Right cardiac atrium (tissue), 5 donors: ENCODE measurements around the gene CBLB. TPM values are rescaled to one million over a fixed set of nuclear protein-coding genes. Genes with fewer than 3 reads are reported as not detected.

Source experiments
- ATAC-seq, 2 donors: fragments of 200-7000 bp; cut with Tn5 transposase; one replicate each; pipeline versions ENCODE4 v1.8.0 to v1.9.1; 2020; ENCODE audit warnings: moderate library complexity in 2 of 2, mild to moderate bottlenecking in 1 of 2
- DNase-seq, 3 donors: peaks; one replicate each; pipeline ENCODE4 v3.0.0-alpha.2; 2020
- H3K27ac ChIP-seq: one replicate; pipeline ENCODE4 v1.5.1; 2013; ENCODE audit warnings: mild to moderate bottlenecking, low read length, control low read depth, moderate library complexity
- H3K27me3 ChIP-seq: one replicate; pipeline ENCODE4 v1.6.1; 2013; ENCODE audit not compliant: control insufficient read depth, insufficient read depth
- H3K4me1 ChIP-seq: one replicate; pipeline ENCODE4 v1.6.1; 2013; ENCODE audit warnings: low read length; ENCODE audit not compliant: control insufficient read depth, insufficient read depth
- H3K4me3 ChIP-seq: one replicate; pipeline ENCODE4 v1.5.1; 2013; ENCODE audit warnings: low read length, control low read depth
- H3K9me3 ChIP-seq: one replicate; pipeline ENCODE4 v1.6.1; 2013; ENCODE audit warnings: low read length; ENCODE audit not compliant: control insufficient read depth
- WGBS: extraction: QIAGEN DNeasy Blood & Tissue Kit; methylation state at CpG from one replicate; pipeline ENCODE4 v1.1.7; 2013; 5-methylcytosine and 5-hydroxymethylcytosine counted together
- intact Hi-C, 4 donors: fragments of 100-400 bp; cut with DNase I; formaldehyde crosslinking; loops; one replicate each; pipeline versions ENCODE4 v1.11.0 to v1.14.0; 2022 to 2023
- polyA plus RNA-seq: library from polyadenylated mRNA; stranded (reverse); fragments of 200-250 nt; gene quantifications from one replicate; pipeline ENCODE4 v1.2.3, GENCODE V29; 2013
- total RNA-seq, 4 donors: library from RNA; stranded (reverse); fragmentation: NEBNext Ultra II Directional; extraction: Animal tissue kit (Norgen Biotek cat#: 25700); gene quantifications; one replicate each; pipeline ENCODE4 v1.2.1, GENCODE V29; 2021
- donor health status: healthy with polysubstance abuse.
- donor health status: DM: no; HTN: yes; CAD: no.
- donor health status: DM: no; HTN: no; CAD: no.
- donor health status: DM: no; HTN: yes; CAD: no; lungs with severe emphysema.
- donor health status: DM: yes; HTN: yes; CAD: no.

The CBLB gene
- total and polyA plus RNA-seq, 5 donors = 18.0 to 45.0 (median 43.0) TPM

GRCh38 chr3:105802118-105802706 is 66.6 kb downstream of the CBLB start:
- Histone ChIP-seq H3K4me3 (no peak overlapping the region), H3K9me3 (no peaks in the 10 kb centered on the region), H3K4me1 (peaks cover 12% of the 10 kb centered on the region), H3K27me3 (no peaks in the 10 kb centered on the region), H3K27ac (no peak overlapping the region)
- intact Hi-C loops = no loop called here
- 79% methylated on average over 5 of the region's 5 CpGs for WGBS
- DNase-seq (no peak), ATAC-seq (peak in 1 of 2 donors; percentile 26)

DNA sequence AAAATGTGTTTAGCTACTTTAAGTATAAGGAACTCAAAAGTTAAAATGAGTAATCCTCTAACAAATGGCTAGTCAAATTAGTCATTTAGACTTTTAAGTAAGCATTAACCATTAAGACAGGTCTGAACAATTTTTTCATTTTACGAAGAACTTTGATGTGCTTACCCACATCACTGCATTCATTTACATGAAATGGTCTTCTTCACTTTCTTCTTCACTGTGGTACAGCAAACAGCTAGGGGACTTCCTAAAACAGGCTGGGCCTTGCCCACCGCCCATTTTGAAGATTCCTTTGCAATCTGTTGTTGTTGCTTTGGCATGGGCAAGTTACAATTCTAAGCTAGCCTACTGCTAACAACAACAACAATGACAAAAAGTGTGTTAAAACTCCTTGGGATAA is 67.4 kb downstream of the CBLB start:
- intact Hi-C loops = no loop called here
- Histone ChIP-seq H3K27ac (peak overlapping the region; percentile 52), H3K4me3 (no peak overlapping the region), H3K27me3 (no peaks in the 10 kb centered on the region), H3K4me1 (peaks cover 11% of the 10 kb centered on the region), H3K9me3 (no peaks in the 10 kb centered on the region)
- 98% methylated on average over 2 of the region's 2 CpGs for WGBS
- no peak for DNase-seq
- ATAC-seq = no peak

DNA sequence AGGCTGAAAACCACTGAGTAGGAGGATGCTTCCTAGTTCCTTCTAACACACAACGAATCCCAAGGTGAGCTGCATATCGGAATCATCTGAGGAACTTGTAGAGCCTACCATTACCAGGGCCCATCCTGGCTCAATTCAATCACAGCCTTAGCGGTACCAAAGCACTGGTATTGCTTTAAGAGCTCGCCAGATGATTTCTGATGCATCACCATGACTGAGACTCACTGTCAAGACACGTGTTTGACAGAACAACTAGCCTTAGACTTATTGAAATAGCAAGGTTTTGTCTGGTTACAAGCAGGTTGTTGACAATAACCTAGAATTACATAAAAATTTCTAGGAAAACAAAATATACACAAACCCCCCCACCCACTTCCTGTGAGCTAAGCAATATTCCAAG is 68.5 kb downstream of the CBLB start:
- no peaks in the 10 kb centered on the region for H3K27me3 ChIP-seq
- intact Hi-C loops = no loop called here
- ATAC-seq = no peak
- DNase-seq = no peak
- H3K27ac ChIP-seq = no peak overlapping the region
- H3K9me3 ChIP-seq = no peaks in the 10 kb centered on the region
- WGBS = 58% methylated on average over 5 of the region's 5 CpGs
- H3K4me3 ChIP-seq = no peak overlapping the region
- peaks cover 11% of the 10 kb centered on the region for H3K4me1 ChIP-seq

DNA sequence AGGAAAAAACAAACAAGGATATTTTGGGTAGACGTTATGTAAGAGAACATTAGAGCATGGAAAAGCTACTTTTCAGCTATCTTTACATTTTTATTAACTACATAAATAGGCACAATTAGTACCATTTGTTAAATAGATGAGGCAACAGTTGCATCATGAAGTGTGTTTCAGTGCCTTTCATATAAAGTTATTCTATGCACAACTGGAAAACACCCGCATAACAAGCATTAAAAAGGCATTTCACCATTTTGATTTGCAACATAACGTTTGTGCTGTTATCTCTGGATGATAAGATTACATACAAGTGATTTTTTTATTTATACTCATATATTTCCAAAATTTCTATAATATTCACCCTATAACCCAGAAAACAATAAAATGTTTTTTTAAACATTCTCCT is 69.5 kb downstream of the CBLB start:
- 76% methylated on average over 3 of the region's 3 CpGs for WGBS
- ATAC-seq (no peak), DNase-seq (no peak)
- no peaks in the 10 kb centered on the region for H3K27me3 ChIP-seq
- no peak overlapping the region for H3K4me3 ChIP-seq
- H3K9me3 ChIP-seq = no peaks in the 10 kb centered on the region
- no peak overlapping the region for H3K27ac ChIP-seq
- intact Hi-C loops = no loop called here
- peaks cover 13% of the 10 kb centered on the region for H3K4me1 ChIP-seq

- Histone ChIP-seq H3K9me3 (no peaks in the 10 kb centered on the region), H3K27me3 (no peaks in the 10 kb centered on the region), H3K27ac (no peak overlapping the region), H3K4me3 (no peak overlapping the region), H3K4me1 (peaks cover 14% of the 10 kb centered on the region)
- ATAC-seq (no peak), DNase-seq (no peak)
- intact Hi-C loops = no loop called here
- 23% methylated on average over 1 of the region's 1 CpG for WGBS
These were observed 70.4 kb downstream of the CBLB start for GRCh38 chr3:105798381-105798934.

- ATAC-seq (no peak), DNase-seq (no peak)
- intact Hi-C loops = no loop called here
- Histone ChIP-seq H3K4me1 (peaks cover 12% of the 10 kb centered on the region), H3K9me3 (no peaks in the 10 kb centered on the region), H3K27me3 (no peaks in the 10 kb centered on the region), H3K4me3 (no peak overlapping the region), H3K27ac (peak overlapping the region; percentile 99)
- WGBS = 87% methylated on average over 2 of the region's 2 CpGs
These were observed 75.8 kb downstream of the CBLB start for GRCh38 chr3:105793040-105793439.

DNA sequence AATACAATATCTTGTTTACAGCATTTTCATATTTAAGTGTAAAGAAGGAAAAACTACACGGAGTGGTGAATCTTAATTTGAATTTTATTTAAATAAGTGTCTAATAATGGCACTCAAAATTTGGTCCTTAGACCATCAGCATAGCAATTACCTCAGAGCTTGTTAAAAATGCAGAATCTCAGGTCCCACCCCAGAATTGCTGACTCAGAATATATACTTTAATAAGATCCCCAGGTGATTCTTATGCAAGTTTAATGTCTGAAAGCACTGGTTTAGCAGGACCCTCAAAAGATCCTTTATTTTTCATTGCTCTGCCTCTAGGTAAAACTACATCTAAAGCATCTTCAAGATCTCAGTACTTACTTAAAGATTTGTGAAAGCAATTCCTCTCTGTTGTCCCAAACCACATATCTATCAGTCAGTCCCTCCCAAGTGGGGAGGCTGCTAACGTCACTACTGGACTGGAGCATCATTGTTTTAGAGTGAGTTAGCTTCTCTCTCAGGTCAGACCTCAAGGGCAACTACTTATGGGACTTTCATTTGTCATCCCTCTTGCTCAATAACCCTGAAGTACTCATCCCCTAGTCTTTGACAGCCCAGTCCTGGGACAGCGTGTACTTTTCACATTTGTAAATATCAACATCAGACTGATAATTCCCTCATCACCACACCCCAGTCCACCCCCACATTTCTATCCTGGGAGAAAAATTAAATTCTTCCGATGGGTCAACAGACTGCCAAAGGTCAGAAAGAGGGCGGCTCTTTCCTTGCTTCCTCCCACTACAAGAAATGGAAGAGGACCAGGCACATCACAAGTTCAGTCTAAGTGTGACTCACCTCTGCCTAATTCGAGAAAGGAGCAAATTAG is 76.7 kb downstream of the CBLB start:
- no peaks in the 10 kb centered on the region for H3K9me3 ChIP-seq
- ATAC-seq (peak; percentile 96 to 97), DNase-seq (peak; percentile 58 to 87 (median 79))
- peaks cover 10% of the 10 kb centered on the region for H3K4me1 ChIP-seq
- H3K27me3 ChIP-seq = no peaks in the 10 kb centered on the region
- intact Hi-C loops = no loop called here
- 36% methylated on average over 6 of the region's 6 CpGs for WGBS
- H3K4me3 ChIP-seq = no peak overlapping the region
- H3K27ac ChIP-seq = peak overlapping the region; percentile 72

GRCh38 chr3:105791131-105791530 is 77.7 kb downstream of the CBLB start:
- 58% methylated on average over 4 of the region's 4 CpGs for WGBS
- Histone ChIP-seq H3K27ac (no peak overlapping the region), H3K4me3 (no peak overlapping the region), H3K9me3 (no peaks in the 10 kb centered on the region), H3K27me3 (no peaks in the 10 kb centered on the region), H3K4me1 (peaks cover 10% of the 10 kb centered on the region)
- no peak for DNase-seq
- no peak for ATAC-seq
- intact Hi-C loops = no loop called here

- DNase-seq (no peak), ATAC-seq (no peak)
- intact Hi-C loops = no loop called here
- 54% methylated on average over 2 of the region's 2 CpGs for WGBS
- no peak overlapping the region for H3K4me3 ChIP-seq
- no peaks in the 10 kb centered on the region for H3K9me3 ChIP-seq
- peaks cover 12% of the 10 kb centered on the region for H3K4me1 ChIP-seq
- peak overlapping the region; percentile 87 for H3K27ac ChIP-seq
- H3K27me3 ChIP-seq = no peaks in the 10 kb centered on the region
These were observed 78.3 kb downstream of the CBLB start for GRCh38 chr3:105790534-105790933.

GRCh38 chr3:105788593-105788992 is 80.2 kb downstream of the CBLB start:
- H3K9me3 ChIP-seq = no peaks in the 10 kb centered on the region
- ATAC-seq (no peak), DNase-seq (no peak)
- H3K4me3 ChIP-seq = no peak overlapping the region
- no peaks in the 10 kb centered on the region for H3K27me3 ChIP-seq
- 94% methylated on average over 3 of the region's 3 CpGs for WGBS
- intact Hi-C loops = no loop called here
- peaks cover 11% of the 10 kb centered on the region for H3K4me1 ChIP-seq
- no peak overlapping the region for H3K27ac ChIP-seq

DNA sequence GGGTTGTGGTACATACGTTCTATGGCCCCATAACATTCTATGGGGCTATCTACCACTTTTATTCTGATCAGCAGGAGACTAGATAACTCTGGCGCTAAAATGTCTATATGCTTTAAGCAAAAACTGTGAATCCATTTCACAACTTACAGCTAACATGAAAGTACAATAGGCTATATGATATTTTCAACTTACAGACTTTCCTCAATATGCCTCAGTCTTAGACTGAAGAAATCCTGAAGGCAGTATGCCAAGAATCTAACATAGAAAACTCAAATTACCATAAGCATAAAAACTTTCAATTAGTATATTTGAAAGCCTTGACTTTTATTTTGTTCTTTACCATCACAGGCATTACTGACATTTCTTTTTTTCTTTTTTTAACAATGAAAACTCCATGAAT is 81.4 kb downstream of the CBLB start:
- H3K4me3 ChIP-seq = no peak overlapping the region
- no peak overlapping the region for H3K27ac ChIP-seq
- no peak for DNase-seq
- H3K9me3 ChIP-seq = no peaks in the 10 kb centered on the region
- ATAC-seq = no peak
- peaks cover 7% of the 10 kb centered on the region for H3K4me1 ChIP-seq
- no peaks in the 10 kb centered on the region for H3K27me3 ChIP-seq
- 84% methylated on average over 2 of the region's 2 CpGs for WGBS
- intact Hi-C loops = no loop called here
